Cardiac fibroblast (primary cell): ENCODE measurements around the gene KCNQ2.

Experiments used
- DNase-seq, 2 donors: peaks; one replicate each; pipeline versions ENCODE4 v3.0.0 to v3.0.0-alpha.2; 2010; ENCODE audit warnings: low read depth in 2 of 2
- H3K4me3 ChIP-seq, 2 donors: replicated peaks in 1 of 2; 1 replicate in 1 of 2; 2 replicates in 1 of 2; pipeline ENCODE4 v1.5.1; 2011; ENCODE audit warnings: low read depth in 2 of 2, low read length in 2 of 2, mild to moderate bottlenecking in 2 of 2, moderate library complexity in 1 of 2
- CTCF ChIP-seq: IDR thresholded peaks from one replicate; pipeline ENCODE4 v1.5.1; 2011; ENCODE audit warnings: low read depth, mild to moderate bottlenecking, low read length, inconsistent platforms

The KCNQ2 gene

GRCh38 chr20:63368151-63368550, 104.3 kb downstream of the KCNQ2 start:
- no peak overlapping the region for H3K4me3 ChIP-seq
- no peak for TF ChIP-seq CTCF
- DNase-seq = no peak

GRCh38 chr20:63367446-63368055, 104.9 kb downstream of the KCNQ2 start:
- no peak for DNase-seq
- no peak overlapping the region for H3K4me3 ChIP-seq
- TF ChIP-seq CTCF = no peak

- TF ChIP-seq CTCF = no peak
- no peak overlapping the region for H3K4me3 ChIP-seq
- DNase-seq = no peak
These were observed 105.8 kb downstream of the KCNQ2 start for GRCh38 chr20:63366390-63367365.

GRCh38 chr20:63365601-63366389, 106.7 kb downstream of the KCNQ2 start:
- DNase-seq = no peak
- no peak overlapping the region for H3K4me3 ChIP-seq
- no peak for TF ChIP-seq CTCF

- H3K4me3 ChIP-seq = no peak overlapping the region
- no peak for TF ChIP-seq CTCF
- no peak for DNase-seq
These were observed 107.5 kb downstream of the KCNQ2 start for GRCh38 chr20:63364801-63365585.

- DNase-seq = no peak
- H3K4me3 ChIP-seq = no peak overlapping the region
- TF ChIP-seq CTCF = no peak
These were observed 108.4 kb downstream of the KCNQ2 start for GRCh38 chr20:63363981-63364561.
